Iris pigment epithelial cell (primary cell): ENCODE data around the gene NPY5R.

Experiments used
- DNase-seq: peaks from one replicate; pipeline ENCODE4 v3.0.0-alpha.2; 2011; ENCODE audit warnings: low read depth

Gene NPY5R

DNA sequence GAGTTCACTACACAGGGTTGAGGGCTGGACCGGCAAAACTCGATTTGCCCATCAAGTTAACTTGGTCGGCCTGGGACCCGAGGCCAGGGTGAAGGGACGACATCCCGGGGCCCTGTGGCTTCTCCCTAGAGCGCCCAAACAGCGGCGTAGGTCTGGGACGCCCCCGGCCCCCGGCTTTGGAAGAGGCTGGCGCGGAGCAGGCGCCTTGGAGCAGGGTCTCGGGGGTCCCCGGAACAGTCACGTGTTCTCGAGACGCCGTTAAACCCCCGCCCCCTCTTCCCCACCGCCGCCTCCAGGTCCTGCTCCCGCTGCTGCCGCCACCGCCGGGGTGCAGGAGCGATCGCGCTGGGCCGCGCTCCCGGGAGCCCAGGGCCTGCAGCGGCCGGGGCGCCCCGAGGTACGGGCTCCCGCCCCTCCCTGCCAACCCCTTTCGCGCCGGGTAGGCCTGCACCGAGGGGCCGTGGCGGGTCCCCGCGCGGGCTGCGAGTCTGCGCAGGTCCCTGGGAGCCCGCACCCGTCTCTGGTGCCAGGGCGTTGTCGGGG, at the start of gene NPY5R:
NPY5R (plus strand) TSS at position 289 of the 543 bp plus-strand sequence. CDS start 6,382 bp downstream, outside the sequence.
- no peak for DNase-seq

DNA sequence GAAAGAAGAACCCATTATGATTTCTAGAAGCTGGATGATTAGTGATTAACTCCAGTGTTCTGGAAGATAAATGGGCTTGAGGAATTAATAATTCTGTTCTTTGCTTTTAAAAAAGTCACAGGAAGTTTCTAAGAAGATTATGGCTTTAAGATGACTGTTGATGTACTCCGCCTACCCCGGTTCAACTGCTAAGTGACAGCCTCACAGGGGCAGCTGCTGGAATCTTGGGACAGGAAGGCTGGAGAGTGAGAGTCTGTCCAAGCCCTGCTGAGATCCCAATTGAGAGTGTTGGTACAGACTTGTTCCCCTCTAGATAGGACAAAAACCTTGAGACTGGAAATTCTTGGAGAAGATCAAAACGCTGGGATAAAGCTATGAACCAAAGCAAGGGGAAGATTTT, 48.6 kb upstream of the NPY5R start:
- DNase-seq, result no peak

DNA sequence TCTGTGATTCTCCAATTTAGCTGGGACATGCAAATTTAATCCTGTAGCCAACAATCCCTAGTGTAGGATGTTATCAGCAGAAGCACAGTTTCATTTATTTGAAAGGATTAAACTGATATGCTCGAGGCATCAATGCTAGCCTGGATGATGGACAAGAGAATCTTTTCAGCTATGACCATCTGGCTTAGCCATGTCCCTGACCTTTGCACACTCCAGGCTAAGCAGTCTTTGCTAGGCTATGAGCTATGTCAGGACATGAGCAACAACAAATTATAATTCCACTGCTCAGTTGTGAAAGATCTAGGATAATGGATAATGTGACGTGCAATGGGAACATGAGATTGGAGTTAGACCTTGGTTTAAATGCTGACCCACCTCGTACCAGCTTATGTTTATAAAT, 43.2 kb upstream of the NPY5R start:
- DNase-seq, result no peak

DNA sequence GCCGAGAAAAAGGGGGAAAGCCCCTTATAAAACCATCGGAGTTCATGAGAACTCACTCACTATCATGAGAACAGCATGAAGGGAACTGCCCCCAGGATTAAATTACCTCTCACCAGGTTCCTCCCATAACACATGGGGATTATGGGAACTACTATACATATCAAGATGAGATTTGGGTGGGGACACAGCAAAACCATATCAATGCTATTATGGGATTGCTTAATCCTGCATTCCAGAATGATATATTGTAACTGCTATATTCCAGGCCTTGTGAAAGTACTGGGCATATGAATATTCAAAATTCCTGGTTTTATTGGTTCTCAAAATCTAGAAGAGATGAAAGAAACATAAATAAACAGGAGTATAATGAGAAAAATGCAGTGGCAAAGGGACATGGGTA, 40.6 kb upstream of the NPY5R start:
- no peak for DNase-seq

DNA sequence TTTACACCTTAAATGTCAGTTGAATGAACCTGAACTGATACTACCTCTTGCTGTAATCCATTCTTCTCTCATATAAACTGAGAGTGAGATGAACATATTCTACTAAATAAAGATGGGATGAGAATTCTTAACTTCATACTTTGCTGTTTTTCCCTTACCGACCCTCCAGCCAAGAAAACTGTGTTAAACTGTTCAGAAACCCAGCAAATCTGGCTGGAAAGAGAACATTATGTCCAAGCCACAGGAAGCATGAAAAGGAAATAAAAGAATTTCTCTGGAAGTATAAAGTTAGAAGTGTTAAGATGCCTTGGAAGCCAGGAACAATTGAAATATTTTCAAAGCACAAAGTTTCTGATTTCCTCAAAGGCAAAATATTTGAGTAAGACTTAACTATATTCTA, 34.2 kb upstream of the NPY5R start:
- no peak for DNase-seq

DNA sequence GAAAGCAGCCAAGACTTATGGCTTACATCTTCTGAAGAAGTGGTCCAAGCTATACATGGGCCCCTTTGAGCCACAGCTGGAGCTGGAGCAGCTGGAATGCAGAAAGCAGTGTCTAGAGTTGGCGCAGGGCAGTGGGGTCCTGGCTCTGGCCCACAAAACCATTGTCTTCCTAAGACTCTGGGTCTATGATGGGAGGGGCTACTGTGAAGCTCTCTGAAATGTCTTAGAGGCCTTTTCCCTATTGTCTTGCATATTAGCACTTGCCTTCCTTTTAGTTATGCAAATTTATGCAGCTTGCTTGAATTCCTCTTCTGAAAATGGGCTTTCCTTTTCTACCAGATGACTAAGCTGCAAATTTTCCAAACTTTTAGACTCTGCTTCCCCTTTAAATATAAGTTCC, 26.6 kb upstream of the NPY5R start:
- DNase-seq, result no peak

DNA sequence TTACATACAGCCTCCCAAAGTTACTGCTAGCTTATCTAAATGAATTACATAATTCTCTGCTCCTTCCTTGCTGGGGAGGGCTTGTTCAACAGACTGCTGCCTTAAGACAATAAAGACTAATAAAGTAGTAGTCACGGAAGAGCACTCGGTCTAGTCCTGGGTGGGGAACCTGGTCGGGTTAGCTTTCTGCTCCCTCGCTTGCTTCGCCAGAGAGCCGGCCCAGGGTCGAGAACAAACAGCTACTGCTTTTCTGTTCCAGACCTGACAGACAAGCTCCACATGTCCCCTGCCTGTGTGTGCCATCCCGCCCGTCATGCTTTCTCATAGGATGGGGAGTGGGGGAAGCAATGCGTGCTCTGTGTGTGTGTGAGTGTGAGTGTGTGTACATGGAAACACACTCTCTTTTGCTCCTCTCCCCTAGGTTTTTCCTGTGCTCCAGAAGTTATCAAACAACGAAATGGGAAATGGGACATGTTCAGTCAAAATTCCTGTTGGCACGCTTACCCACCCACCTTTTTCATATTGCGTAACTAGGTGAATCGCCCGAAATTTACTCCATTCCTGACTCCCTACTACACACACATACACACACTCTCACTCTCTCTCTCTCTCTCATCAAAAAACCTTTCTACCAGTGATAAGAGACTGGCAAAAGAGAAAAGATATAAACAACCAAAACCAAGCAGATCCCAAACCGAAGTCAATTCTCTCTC, 12.6 kb upstream of the NPY5R start:
- no peak for DNase-seq

DNA sequence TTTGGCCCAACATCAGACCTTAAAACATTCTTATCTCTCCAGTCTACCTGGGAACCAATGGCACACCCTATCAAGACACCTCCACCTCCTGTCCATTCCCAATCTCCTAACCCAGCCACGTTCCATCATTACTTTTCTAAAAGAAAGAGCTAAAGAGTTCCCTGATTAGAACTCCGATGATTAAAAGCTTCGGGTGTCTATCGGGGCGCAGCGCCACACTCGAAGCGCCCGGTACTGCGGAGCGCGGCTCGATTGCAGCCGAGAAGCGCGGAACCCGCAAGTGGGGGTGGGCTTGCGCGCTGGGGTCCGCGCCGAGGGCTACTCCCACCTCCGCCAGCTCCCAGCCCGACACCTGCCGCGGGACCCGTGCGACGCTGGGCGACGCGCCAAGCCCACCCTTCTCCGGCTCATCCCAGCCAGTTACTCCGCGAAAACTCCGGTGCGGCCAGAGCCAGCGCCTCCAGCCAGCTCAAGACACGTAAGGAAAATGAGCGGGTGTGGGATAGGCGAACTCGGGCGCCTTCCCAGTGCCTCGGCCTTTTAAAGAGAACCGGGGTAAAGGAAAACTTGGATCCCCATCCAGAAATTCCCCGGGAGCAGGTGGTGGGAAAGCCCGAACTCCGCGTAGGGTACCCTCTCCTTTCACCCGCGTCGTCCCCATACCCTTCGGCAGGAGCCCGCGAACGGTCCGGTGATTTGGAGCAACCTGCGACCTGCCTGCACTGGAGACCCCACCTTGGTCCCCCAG, 11.9 kb upstream of the NPY5R start:
- peak; percentile 40 for DNase-seq

DNA sequence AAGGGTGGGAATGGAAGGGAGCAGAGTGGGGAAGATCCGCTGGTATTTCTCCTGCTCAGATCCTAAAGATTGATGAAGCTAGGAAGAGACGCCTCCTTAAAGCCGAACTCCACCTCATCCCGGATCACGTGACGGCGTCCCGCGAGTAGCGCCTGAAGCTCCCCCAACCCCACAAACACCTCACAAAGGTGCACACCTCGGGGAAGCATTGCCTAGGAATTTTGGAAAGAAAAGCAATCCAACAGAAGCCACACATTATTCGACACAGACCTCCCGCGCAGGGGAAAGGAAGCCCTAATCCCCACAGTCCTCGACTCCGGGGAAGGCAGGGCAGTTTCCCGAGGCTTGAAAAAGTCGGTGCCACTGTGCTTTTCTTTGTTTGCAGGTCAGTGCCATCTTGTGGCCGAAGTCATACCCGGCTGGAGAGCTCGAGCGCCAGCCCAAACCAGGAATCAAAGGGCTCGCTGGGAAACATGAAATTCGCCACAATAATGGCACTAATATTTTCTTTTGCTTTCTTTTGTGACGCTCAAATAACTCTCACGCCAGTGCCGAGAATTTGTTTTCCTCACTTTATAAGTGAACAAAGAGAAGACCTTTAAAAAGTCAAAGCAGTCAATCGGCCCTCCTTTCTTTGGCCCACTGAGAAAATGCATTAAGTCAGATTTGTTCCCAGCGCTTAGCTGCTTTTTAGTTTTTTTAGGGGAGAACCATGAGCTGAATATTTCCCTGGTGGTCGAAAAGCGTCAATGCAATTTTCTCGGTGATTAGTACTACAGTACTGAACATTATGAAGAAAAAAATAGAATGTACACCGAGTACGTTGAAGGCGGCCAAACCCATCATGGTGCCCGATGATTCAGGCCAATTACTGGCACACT, 10.9 kb upstream of the NPY5R start, which contains the start of gene NPY1R:
NPY1R (minus strand) TSS at position 71 of the 881 bp plus-strand sequence. CDS start 6,042 bp downstream, outside the sequence.
- DNase-seq, result peak; percentile 78

DNA sequence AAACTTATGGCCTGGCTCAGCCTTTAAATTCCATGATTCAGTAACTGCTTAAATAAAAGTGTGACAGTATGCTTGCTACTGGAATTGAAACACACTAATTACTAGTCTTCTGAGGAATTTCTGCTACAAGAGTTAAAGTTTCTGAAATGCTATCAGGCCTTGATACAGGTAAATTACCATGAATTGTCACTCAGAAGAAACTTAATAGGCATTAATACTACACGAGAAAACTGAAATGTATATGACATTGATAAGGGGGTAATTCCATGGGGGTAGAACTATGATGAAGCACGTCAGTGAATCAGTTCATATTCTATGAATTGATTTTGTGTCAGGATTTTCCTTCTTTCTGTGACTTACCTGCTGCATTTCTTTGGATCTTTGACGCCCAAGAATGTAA, 8.3 kb upstream of the NPY5R start:
- no peak for DNase-seq

DNA sequence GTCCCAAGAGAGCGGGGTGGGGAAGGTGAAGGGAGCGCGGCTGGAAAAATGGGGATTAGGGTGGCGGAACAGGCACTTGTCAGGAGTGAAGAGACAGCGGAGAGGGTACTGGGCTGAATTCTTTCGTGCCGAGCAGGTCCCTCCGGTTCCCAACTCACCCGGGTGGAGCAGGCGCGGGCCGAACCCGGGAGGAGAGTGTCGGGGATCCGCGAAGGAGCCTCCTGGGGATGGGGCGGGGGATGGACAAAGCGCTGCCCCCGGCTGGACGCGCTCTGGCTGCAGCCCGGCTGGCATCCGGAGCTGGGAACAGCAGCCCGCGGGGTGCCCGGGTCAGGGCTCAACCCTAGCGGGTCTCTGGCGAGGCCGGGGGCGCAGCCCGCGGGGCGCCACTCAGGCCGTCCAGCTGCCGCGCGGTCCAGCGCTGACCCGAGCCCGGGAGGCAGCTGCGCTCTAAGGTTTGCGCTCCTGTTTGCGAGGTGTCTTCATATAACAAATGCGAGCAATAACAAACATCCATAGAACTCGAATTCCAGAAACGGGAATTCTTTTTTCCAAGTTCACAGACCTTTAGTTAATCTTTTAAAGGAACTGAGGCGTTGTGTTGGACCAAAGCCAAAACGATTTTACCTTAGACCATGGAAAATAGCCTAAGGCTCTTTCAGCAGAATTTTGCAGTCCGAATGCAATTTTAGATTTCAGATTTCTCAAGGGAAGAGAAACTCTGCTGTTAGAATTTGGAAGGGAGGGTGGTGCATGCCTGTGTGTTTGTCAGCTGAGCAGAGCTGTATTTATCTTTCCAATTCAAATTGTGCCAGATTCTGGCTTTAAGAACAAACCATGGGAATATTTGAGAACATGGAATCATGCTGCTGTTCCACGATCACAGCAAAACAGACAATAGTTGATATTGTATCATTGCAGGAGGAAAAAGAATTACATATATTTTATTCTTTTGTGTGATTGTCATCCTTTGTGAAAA, 744 bp downstream of the NPY5R start:
- DNase-seq, result no peak

DNA sequence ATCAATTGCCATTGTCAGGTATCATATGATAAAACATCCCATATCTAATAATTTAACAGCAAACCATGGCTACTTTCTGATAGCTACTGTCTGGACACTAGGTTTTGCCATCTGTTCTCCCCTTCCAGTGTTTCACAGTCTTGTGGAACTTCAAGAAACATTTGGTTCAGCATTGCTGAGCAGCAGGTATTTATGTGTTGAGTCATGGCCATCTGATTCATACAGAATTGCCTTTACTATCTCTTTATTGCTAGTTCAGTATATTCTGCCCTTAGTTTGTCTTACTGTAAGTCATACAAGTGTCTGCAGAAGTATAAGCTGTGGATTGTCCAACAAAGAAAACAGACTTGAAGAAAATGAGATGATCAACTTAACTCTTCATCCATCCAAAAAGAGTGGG, 7.0 kb downstream of the NPY5R start:
- DNase-seq, result peak; percentile 35

DNA sequence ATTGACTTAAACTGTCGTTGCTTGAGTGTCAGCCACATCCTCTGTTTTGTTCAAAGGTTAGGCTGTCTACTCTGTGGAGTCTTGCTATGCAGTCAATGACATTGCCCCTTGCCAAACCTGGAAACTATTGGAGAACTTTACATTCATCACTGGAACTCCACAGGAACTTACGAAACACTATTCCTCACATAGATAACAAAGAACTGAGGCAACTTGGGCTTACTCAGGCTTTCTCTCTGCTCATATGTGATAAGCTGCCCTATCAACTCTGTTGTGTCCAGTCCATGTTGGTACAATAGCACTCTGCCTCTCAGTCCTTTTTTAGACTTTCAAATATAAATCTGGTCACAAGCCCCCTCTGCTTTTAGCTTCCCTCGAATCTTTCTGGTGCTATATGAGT, 9.4 kb downstream of the NPY5R start:
- no peak for DNase-seq

DNA sequence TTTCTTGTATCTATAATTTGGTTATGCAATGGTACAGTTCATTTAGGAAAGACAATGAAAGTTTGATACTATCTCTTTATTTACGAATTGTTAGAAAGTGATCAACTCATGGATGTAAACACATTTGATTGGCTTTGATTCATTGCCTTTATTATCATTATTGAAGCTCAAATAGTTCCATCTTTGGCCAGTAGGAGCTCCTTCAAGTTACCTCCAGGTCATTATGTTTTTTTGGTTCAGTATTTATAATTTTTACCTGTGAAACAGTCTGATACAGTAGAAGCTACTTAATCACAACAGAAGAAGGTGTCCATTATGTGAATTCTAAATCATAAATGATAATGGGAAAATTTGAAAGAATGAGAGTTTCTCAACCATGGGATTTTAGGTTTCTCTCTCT, 12.4 kb downstream of the NPY5R start:
- no peak for DNase-seq

DNA sequence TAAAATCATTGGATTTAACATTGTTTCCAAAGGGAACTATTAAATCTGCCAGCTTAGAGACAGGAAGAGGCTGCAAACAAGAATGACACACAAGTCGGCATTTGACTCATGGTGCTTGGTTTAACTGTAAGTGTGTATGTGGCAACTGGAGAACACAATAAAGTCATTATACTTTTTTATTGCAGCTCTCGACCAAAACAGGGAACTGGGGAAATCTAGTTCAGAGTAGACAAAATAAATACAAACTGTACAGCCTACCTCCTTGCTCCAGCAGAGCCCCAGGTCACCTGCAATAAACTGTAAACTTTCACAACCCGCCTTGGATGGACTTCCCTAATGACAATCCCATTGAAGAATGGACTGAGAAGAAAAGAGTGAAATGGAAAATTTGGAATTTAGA, 24.0 kb downstream of the NPY5R start:
- no peak for DNase-seq

DNA sequence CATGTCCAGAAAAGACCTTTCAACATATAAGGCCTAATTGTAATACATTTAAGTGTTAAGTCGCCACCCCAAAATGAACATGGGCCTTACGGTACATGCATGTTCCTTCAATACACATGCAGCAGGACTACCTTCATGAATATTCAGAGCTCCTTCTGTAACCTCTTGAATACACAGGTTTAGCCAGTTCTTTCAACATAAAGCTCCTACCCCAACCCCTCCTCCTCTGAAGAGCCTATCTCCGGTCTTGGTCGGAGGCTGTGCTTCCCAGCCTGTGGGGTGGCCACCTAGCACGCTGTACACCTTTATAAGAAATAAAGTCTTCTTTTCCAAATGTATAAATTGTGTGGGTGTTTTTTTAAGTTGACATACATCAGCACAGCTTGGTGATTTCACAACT, 28.3 kb downstream of the NPY5R start:
- no peak for DNase-seq

DNA sequence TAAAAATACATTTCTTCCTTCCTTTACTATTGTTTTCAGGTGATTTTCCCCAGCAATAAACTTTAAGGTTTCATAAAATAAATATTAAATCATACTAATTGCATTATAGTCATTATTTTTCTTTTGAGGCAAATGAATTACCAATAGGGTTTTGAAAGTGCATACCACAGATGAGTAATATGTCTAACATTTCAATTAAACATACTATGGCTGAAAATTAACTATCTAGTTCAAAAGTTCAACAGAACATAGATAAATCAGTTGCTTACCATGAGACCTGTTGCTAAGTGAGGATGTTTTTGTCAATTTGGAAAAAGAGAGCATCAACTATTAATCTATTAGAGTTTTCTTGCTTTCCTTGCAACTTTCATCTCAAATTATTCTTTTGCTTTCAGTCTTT, 35.0 kb downstream of the NPY5R start:
- no peak for DNase-seq

DNA sequence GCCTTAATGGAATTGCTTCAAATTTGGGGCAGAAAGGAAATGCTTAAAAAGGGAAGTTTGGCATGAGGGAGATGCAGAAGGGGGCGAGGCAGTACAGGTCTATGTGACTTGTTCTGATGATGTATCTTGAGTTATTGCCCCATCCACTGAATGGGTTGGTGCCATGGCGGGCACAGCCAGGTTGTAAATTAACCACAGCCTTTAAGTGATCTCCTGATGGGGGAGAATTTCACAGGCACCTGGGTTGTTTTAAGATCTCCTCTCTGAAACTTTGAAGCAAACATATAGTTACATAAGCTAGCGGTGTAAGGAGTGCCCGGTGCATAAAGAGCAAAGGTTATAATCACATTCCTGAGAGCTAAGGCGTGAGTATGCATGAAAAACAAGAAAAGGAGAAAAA, 37.0 kb downstream of the NPY5R start:
- DNase-seq, result no peak

DNA sequence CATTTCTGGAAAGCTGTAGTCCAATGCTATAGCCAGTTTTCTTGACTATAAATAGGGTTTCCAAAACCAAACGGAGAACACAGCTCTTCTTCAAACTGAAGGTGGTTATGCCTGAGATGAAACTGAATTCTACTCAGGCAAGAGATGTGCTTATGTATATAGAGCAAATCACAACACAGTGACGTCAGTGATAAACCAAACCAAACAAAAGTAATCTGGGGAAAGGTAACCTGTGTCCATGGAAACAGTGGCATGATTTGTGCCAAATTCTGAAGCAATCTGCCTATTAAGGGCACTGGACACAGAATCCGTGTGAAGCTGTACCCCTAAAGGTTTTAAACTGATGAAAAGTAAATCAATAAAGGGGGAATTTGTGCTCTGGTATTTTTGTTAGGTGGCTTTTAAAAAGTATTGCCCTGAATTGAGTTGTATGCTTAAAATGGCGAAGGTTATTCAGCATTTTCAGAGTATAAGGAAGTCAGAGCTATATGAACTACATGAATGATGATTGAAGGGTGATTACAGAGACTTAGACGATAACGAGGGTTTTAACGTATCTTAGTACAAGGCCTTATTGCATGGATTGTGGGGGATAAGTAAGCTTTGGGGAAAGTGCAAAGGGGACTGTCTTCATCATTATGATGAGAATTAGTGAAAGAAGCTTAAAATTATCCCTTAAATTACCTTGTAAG, 38.6 kb downstream of the NPY5R start:
- no peak for DNase-seq

DNA sequence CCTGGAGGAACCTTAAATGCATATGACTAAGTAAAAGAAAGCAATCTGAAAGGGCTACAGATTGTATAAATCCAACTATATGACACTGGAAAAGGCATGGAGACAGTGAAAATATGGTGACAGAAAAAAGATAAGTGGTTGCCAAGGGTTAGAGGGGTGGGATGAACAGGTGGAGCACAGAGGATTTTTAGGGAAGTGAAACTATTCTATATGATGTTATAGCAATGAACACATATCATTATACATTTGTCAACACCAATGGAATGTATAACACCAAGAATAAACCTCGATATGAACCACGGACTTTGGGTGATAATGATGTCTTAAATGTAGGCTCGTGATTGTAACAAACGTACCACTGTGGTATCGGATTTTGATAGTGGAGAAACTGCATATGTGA, 40.7 kb downstream of the NPY5R start:
- no peak for DNase-seq

DNA sequence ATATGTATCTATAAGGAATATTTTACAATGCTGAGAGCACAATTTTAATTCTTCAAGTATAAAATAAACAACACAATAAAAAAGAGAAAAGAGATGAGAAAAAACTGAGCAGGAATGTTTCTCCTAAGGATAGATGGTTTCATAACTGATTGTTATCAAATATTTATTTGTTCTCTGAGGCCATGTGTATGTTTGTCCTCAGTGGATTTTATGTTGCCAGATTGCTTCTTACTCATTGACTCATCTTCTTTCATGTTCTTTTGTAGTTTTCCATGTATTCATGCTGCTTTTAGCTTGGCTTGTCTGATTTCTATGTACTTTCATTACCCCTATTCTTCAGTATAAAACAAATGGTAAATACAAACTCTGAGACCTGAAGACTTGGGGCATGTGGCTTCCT, 41.2 kb downstream of the NPY5R start:
- DNase-seq, result no peak
